HG03097 (cell line): Measurements from ENCODE around the gene PLCB1.
"Not testable (repeated sequence)": the region's sequence is repeated elsewhere in the genome, so short reads cannot be mapped to it uniquely, and the experiment has no call there.

Source experiments
- ATAC-seq: cut with Tn5 transposase; IDR thresholded peaks from one replicate; pipeline ENCODE4 v1.9.1; 2021; ENCODE audit not compliant: unreplicated experiment, low FRiP score

The PLCB1 gene

GRCh38 chr20:8844179-8844578 lies 712.1 kb downstream of the PLCB1 start:
- ATAC-seq, result no peak

- ATAC-seq, result no peak
Observed at GRCh38 chr20:8849990-8850389, 717.9 kb downstream of the PLCB1 start.

GRCh38 chr20:8851446-8851845 lies 719.4 kb downstream of the PLCB1 start:
- no peak for ATAC-seq

GRCh38 chr20:8851919-8852318 lies 719.9 kb downstream of the PLCB1 start:
- not testable (repeated sequence) for ATAC-seq

DNA sequence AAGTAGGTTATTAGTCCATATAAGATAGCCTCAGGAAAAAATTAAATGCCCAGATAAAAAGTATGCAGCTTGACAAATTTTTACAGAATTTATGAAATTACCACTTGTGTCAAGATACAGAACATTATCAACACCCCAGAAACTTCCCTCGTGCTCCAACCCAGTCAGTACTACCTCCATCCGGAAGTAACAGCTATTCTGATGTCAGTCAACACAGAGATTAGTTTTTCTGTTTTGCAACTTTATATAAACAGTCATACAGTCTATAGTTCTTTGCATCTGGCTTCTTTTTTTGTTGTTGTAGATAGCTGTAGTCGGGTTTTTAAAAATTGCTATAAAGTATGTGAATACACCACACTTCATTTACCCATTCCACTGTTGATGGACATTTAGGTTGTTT lies 721.1 kb downstream of the PLCB1 start:
- ATAC-seq, result not testable (repeated sequence)

DNA sequence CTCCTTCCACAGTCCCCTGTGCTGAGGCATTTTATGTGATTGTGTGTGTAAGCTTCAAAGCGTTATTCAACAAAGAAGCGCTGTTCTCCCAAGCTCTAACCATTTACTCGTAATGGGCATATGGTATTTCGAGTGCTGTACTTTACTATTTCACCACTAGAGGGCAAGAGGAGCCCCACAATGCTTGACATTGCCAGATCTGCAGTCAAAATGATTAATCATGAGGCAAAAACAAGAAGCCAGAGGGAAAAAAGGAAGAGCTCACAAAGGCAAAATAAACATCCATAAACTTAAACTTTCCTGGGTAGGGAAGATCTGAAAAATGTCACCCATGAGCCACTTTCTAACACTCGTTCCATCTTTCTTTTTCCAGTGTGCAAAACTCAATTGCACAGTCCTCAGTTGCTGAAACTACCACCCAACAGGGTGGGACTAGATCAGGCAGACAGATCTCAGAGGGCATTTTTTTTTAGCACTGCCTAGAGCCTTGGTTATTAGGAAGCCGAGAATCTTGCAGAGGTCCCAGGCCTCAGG lies 721.8 kb downstream of the PLCB1 start:
- peak; percentile 66 for ATAC-seq

- ATAC-seq, result no peak
Observed at GRCh38 chr20:8854571-8854970, 722.5 kb downstream of the PLCB1 start.

DNA sequence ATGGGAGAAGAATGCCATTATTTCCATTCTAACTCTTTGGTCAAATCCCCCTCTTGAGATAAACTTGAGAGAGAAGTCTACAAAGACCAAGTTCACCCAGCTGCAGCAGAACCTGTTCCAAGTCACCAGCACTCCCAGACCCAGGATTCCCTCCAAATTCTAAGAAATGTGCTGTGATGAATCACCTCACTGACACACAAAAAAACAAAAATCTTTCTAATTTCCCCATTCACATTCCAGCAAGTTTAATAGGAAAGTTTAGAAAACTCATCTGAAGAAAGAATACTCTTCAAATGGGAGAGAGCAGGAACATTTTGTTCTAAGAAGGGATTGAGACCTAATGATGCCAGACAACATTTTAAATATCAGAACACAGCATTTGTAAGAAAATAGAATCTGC lies 723.2 kb downstream of the PLCB1 start:
- ATAC-seq, result no peak

DNA sequence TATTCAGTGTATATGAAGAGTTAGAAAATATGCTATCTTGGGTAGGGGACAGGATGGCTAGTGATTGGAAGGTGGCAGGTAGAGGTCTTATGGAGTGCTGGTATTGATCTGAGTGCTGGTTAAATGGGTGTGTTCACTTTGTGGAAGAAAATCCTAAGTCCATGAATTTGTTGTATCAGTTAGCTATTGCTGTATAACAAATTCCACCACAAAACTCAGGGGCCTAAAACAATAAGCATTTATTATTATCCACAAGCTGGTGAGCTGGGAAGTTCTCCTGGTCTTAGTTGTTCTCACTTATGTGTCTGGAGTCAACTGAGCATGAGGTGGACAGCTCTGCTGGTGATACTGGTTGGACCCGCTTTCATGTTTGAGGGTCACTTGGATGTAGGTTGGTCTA lies 724.6 kb downstream of the PLCB1 start:
- no peak for ATAC-seq

DNA sequence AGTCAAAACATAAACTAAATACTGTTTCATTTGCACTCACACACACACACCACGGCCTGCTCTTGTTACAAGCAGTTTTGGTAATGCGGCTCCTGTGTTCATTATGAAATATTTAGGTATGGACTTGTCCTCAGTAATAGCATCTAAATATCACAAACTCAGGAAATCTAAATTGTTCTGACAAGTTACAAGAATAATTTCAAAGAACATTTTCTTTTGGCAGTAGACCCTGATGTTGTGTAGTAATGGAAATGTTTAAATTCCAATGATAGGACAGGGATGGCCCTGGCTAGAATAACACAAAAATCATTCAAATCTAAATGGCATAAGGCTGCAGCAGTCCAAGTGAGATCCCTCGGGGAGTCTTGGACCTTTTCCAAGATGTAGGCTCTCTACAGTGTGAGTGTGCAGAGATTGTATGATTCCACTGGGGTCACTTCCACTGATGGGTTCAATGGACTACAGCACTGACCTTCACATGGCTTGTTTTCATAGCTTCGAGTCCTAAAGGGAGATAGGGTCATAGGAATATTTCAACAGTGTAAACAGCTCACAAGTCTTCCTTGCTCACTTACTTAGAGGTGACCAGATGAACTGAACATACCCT lies 726.2 kb downstream of the PLCB1 start:
- no peak for ATAC-seq

GRCh38 chr20:8860011-8860495 lies 728.0 kb downstream of the PLCB1 start:
- ATAC-seq, result peak; percentile 94

DNA sequence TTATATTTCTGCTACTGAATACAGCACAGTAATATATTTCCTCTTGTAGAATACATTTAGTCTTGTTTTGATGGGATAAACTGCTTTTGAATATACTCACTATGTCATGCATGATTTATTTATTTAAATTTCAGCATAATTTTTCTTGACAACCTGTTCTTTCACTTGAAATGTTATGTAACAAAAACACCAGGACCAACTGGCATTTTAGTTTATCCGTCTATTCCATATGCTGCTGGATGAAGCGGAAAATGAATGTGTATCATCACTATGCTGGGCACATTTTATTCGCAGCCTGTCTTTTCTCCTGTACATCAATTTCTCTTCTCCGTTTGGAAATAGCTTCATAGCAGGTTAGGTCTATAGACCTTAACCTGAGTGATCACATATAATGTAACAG lies 730.0 kb downstream of the PLCB1 start:
- no peak for ATAC-seq

DNA sequence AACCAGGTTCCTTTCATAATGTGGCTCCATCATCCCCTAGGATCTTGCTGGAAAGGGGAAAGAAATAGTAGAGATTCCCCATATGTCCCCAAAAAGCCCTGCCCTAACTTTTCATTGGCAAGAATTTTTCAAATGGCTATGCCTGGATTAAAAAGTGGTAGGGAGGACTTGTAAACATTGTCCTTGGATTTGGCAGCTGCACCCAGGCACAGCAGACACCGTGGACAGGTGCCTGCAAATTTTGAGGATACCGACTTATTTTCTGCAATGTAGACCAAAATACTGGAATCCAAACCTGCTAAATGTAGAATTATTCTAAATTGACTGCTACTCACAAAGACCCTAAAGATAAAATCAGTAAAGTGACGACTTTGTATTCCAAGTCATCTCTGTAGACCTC lies 733.6 kb downstream of the PLCB1 start:
- ATAC-seq, result no peak

DNA sequence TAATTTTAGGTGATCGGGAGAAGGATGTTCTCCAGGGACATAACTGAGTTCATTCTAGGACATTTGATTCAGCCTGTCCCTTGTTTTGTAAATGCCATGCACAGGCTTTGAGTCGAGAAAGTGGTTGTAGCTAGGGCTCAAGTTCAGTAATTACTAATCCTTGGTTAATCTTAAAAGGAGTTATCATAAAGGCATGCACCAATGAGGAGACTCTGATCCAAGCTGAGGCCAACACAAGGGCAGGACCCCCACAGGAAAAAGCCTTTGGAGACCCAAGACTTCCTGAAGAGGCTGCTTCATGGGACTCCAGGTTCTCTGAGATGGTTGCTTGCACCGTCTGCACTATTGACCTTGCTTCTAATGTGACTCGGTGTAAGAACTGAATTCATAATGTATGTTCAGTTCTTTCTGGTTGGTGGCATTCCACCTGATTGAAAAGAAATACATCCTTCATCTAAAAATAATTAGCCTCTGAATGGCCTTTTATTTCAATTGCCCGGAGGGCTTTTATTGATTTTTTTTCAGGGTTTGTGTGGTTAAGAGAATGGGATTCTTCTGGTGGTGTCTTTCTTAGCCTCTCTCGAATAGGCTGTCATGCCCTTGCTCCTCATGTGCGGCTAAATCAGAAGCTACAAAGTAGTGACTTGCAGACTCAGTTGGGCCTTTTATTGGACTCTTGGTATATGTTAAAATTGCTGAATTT lies 735.1 kb downstream of the PLCB1 start:
- no peak for ATAC-seq

DNA sequence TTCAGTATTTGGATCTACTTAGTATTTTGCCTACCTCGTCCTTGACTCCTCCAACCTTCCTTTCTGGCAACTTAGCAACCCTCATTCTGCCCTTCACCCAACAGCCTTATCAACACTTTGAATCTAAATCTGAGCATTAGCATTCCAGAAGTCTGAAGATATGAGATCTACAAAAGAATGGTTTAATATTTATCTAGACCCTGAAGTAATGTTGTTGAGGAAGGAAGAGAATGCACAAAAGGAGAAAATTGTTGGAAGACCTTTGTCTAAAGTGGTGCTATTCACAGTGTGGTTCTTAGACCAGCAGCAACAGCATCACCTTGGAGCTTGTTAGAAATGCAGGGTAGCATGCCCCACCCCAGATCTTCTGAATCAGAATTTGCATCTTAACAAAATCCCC lies 738.6 kb downstream of the PLCB1 start:
- ATAC-seq, result no peak

DNA sequence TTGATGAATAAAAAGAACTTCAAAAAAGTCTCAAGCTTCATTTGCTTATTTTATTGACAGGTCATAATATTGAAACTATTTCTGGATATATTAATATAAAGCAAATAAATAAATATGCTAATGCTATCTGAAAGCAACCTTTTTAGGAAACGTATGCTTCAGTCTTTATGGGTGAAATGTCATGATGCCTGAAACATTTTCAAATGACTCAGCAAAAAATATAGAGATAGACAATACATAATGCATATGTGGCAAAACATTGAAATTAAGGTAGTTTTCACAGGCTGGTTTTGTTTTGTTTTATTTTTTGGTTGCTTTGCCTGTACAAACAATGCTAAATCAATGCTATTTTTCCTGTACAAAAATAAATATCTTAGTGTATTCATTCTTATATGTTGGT lies 742.4 kb downstream of the PLCB1 start:
- no peak for ATAC-seq

- no peak for ATAC-seq
Observed at GRCh38 chr20:8875586-8875985, 743.5 kb downstream of the PLCB1 start.

DNA sequence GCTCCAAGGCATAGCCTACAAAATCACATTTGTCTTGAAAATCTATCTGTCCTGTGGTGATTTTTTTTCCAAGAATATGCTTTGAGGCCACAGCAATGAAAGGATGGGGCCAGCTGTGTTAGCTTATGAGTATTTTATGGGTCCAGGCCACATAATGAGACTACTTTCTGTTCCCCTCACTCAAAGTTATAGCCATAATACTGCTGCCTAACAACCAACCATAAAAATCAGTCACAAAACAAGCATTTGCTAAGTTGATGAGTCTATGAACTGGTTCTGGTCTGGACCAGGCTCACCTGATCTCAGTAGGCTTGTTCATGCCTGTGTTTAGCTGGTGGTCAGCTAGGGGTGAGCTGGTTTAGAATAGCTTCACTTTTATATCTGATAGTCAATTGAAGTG lies 744.3 kb downstream of the PLCB1 start:
- no peak for ATAC-seq

DNA sequence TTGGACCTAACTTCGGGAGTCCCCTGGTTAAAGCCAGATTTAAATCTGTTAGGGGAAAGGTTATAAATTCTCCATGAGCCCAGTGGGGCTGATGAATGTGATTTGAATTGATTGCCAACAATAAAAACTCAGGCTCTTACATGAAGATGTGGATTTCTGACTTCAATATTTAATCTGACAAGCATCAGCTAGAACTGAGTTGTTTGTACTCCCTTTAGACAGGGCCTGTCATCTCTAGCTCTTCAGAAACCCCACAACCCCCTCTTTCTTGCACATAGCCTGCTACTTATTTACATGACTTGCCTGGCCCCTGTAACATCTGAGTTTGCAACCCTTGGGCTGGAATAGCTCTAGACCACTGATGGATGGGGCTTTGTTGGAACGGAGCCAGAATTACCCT lies 745.2 kb downstream of the PLCB1 start:
- ATAC-seq, result no peak

- ATAC-seq, result no peak
Observed at GRCh38 chr20:8879669-8880068, 747.6 kb downstream of the PLCB1 start.

- no peak for ATAC-seq
Observed at GRCh38 chr20:8880085-8880853, 748.2 kb downstream of the PLCB1 start.
